Brain pericyte (primary cell): ENCODE results near the gene USH2A.

Experiments used
- DNase-seq: peaks from one replicate; pipeline ENCODE4 v3.0.0-alpha.2; 2012; ENCODE audit warnings: low read depth, low spot score

Gene USH2A

GRCh38 chr1:215599418-215600074 is 823.7 kb downstream of the USH2A start:
- no peak for DNase-seq

- no peak for DNase-seq
Observed at GRCh38 chr1:215597961-215598360, 825.3 kb downstream of the USH2A start.

GRCh38 chr1:215595231-215595630 is 828.0 kb downstream of the USH2A start:
- no peak for DNase-seq

- no peak for DNase-seq
Observed at GRCh38 chr1:215594640-215595039, 828.6 kb downstream of the USH2A start.

GRCh38 chr1:215590779-215591491 is 832.3 kb downstream of the USH2A start:
- no peak for DNase-seq

GRCh38 chr1:215589650-215590435 is 833.4 kb downstream of the USH2A start:
- no peak for DNase-seq

GRCh38 chr1:215584389-215584788 is 838.9 kb downstream of the USH2A start:
- no peak for DNase-seq

GRCh38 chr1:215583185-215583749 is 840.0 kb downstream of the USH2A start:
- no peak for DNase-seq

- no peak for DNase-seq
Observed at GRCh38 chr1:215581896-215582295, 841.4 kb downstream of the USH2A start.
